SK-N-MC (cell line): ENCODE measurements around the gene ADCY3.

Experiments
- EZH2 ChIP-seq: fragments of 200-600 bp; sonication (generic); IDR thresholded peaks from one replicate; pipeline ENCODE4 v1.6.1; 2017; ENCODE audit warnings: antibody characterized with exemption
- FOXP2 ChIP-seq: optimal IDR thresholded peaks from 2 replicates; pipeline ENCODE3; 2011; ENCODE audit warnings: mild to moderate bottlenecking, moderate library complexity; ENCODE audit not compliant: insufficient read depth; ENCODE audit errors: extremely low read length, control extremely low read depth
- POLR2AphosphoS5 ChIP-seq: IDR thresholded peaks from 2 replicates; pipeline ENCODE4 v1.6.1; 2012; ENCODE audit warnings: mild to moderate bottlenecking, low read depth, low read length, borderline replicate concordance

DNA sequence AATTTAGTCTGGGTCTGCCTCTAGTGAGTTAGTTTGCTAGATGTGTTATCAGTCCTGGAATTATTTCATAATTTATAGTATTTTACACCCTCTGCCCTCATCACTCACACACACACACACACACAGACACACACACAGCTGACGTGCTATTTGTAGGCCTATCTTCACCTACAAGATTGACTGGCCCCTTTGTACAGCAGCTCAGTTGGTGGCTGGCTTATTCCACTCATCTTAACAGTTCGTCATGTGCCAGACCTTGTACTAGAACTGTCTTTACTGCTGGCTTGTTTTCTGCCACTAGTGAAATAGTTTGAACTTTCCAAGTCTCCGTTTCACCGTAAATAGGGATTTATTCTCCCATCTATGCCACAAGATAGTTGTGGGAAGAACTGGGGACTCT, 105.5 kb downstream of the ADCY3 start:
- TF ChIP-seq FOXP2 (no peak), POLR2AphosphoS5 (no peak), EZH2 (no peak)
